CD4-positive, alpha-beta T cell treated with Interleukin-10 for 1 hour (primary cell): ENCODE data around the gene NACC1.
"Not testable (repeated sequence)": the region's sequence is repeated elsewhere in the genome, so short reads cannot be mapped to it uniquely, and the experiment has no call there.

Experiments used
- DNase-seq: peaks from one replicate; pipeline ENCODE4 v3.0.0-alpha.2; 2020

The NACC1 gene

DNA sequence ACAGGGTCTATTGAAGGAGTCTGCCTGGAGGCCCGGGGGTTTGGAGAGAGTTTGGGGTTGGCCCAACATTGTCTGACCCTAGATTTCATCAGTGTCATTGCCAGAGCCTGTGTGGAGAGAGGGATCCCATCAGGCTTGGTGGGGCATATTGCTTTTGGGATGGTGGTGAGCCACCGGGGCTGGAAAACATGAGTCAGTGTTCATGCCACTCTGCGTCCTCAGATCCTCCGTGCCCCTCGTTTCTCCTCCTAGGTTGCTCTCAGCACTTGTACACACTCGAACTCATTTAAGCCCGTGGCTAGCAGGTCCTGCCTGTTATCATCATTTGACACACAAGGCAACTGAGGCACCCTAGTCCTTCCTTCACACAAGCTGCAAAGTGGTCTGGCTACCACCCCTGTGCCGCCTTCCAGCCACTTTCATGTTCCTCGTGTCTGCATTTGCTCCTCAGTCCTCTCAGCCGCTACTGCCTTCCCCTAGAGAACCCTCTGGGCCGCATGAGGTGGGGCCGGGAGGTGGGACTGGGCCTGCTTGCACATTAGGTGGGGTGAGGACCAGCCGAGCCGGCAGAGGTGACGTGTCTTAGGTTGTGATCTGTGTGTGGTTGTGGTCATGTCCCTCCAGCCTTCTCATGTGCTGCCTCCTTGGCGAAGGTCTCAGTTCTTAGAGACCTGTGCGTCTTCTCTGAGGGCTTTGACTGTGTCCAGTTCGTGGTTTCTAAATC, 3.6 kb downstream of the NACC1 start:
- no peak for DNase-seq

DNA sequence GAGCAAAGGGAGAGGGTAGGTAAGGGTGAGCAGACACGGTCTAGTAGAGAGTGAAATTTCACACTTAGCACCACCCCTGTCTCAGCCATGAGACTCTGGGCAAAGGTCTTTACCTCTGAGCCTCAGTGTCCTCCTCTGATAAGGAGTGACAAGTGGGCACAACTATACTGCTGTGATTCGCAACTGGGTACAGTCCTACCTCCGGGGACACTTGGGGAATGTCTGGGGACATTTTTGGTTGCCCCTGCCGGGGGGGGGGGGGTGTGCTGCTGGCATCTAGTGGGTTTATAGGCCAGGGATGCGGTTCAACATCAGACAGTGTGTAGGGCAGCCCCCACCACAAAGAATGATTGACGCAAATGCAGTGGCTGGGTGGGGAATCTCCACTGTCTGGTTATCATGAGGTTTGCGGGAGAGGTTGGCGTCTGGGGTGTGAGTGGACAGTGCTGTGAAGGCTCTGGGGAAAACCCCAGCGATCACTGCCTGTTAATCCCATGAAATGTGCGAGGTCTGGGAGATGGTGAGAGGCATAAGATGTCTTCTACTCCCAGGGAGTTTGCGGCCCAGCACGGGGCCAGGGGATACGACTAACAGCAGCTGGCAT, 4.3 kb downstream of the NACC1 start:
- DNase-seq: no peak

DNA sequence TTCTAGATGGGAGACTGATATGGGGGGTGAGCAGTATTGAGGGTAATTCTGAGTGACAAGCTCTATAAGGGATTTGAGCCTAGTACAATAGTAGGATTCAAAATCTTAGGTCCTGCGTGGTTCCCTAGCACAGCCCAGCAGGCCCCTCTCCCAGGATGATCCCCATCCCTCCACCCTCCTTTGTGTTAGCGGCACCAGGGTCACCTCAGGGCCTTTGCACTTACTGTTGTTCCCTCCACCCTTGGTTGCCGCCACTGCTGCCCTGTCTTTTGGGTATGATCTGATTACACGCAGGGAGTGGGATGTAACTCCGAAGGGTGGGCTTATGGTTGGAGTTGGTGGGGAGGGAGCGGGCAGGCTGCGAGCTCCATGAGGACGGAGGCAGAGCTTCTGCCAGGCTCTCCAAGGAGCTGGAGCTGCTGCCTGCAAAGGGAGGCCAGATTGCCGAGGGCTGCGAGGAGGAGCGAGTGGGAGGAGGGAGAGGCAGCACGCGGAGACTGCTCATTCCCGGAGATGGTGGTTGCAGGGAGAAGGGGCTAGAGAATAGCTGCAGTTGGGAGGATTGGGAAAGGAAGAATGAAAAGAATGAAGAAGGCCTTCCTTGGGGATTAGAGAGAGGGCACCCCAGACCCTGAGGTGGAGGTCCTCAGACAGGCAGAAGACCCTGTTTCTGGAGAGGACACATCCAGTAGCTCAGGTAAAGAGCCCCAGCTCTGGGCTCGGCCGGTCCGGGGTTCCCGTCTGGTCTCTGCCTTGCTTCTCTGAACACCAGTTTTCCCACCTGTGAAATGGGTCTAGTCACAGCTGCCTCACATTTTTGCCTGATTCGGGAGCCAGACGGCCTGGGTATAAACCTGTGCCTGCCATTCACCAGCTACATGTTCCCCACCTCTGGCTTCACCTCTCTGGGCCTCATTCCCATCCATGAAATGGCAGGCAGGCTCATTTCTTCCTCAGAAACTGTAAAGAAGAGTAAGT, 5.2 kb downstream of the NACC1 start:
- no peak for DNase-seq

- DNase-seq: no peak
These were observed 9.0 kb downstream of the NACC1 start for GRCh38 chr19:13127051-13127450.

DNA sequence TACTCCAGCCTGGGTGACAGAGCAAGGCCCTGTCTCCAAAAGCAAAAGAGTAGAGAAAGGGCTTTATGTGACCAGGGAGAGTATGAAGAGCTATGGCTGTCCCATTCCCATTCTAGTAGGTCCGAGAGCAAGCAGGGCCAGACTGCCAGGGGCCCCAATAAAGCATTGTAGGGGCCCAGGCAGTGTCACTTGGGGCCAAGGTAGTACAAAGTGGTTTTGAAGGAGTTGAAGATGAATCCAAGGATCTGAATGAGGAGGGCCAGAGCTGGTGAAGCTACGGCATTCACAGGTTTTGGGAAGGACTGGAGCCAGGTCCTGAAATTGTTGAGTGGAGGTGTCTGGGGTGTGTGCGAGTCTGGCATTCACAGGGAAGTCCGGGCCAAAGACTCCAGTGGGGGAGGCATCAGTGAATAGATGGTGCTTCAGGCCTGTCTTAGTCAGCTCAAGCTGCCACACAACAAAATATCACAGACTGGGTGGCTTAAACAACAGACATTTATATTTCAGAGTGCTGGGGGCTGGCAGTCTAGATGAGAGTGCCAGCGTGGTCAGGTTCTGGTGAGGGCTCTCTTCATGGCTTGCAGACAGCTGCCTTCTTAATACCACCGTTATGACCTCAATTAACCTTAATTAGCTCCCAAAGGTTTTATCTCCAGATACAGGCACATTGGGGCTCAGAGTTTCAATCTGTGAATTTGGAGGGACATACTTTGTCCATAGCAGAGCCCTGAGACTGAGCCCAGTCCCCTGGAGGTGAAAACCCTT, 9.9 kb downstream of the NACC1 start:
- DNase-seq: no peak

GRCh38 chr19:13128583-13128982, 10.5 kb downstream of the NACC1 start:
- no peak for DNase-seq

DNA sequence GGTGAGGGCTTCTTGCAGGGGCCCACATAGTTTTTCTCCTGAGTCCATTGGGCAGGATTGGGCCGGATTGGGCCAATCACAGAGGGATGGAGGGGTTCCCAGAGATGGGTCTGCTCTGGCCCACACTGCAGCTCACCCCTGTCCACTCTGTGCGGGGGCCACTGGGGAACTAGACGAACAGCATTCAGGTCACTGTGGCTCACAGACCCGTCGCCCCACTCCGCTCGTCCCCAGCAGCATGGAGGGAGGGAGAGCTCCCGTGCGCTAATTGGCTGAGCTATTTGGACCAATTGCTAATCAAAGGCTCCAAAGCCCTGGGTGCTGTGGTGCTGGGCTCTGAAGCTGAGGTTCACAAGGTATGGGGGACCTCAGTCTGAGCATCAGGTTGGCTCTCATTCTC, 11.3 kb downstream of the NACC1 start:
- DNase-seq: no peak

DNA sequence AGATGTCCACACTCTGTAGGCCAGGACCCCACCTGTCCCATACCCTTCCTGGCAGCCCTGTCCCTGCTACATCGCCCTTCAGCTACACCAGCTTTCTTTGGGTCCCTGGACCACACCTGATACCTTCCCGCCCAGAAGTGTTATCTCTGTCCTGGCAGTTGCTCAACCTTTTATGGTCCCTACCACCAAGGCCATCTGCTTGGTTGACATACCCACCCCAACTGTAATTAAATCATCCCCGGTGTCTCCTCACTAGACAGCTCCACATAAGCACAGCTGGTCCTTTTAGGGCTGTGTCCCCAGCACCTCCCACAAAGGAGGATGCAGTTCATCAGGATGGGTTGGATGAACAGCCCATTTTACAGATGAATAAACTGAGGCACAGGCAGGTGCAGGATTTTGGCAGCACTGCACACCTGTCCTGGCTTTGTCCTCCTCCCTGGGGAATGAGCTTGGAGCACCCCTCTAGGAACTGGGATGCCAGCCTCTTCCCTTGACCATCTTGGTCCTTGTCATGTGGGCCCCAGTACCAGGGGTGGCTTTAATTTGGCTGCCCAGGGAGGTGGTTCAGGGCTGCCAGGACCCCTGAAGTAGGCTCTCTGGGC, 12.9 kb downstream of the NACC1 start:
- no peak for DNase-seq

DNA sequence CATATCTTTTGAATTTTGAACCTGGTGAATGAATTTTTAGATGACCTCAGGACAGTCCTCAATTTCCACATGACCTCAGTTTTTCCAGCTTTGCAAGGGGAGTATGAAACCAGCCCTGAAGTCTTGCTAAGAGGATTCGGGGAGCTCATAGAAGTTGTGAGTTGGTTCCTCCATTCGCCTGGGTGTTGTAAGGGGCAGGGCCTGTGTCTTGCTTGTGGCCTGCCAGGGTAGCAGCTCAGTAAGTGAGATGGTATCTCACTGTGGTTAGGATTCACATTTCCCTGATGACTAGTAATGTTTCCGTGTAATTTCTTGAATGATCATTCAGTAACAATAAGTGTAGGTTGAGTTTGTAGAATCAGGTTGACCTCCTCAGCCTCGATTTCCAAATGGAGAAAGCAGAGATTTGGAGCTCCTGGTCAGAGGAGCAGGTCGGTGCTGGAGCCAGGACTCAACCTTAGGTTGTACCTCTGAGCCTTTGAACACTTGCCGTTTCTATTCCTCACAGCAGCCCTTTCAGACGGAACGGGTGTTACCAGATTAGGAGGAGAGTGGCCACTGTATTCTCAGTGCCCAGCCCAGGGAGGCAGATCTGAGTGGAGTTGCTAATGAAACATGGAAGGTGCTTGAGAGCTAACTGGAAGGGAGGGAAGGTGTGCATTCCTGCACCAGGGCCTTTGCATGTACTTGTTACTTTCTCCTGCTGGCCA, 14.6 kb downstream of the NACC1 start:
- DNase-seq: peak; percentile 56

GRCh38 chr19:13133241-13133870, 15.3 kb downstream of the NACC1 start:
- no peak for DNase-seq

DNA sequence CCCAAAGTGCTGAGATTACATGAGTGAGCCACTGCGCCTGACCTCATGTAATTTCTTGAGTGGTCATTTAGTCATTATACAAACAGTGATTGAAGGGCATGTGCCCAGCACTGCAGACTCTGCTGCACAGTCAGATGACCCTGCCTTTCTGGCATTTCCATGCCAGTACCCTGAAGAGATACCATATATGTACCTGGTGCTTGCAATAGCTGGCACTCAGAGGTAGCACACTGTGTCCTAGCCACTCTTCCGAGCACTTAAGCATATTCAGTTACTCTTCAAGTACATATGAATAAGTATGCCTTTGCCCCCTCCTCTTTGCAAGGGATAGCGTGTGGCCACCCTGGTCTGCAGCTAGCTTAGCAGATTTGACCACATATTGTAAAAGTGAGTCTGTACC, 16.6 kb downstream of the NACC1 start:
- no peak for DNase-seq

- no peak for DNase-seq
These were observed 17.3 kb downstream of the NACC1 start for GRCh38 chr19:13135068-13136062.

DNA sequence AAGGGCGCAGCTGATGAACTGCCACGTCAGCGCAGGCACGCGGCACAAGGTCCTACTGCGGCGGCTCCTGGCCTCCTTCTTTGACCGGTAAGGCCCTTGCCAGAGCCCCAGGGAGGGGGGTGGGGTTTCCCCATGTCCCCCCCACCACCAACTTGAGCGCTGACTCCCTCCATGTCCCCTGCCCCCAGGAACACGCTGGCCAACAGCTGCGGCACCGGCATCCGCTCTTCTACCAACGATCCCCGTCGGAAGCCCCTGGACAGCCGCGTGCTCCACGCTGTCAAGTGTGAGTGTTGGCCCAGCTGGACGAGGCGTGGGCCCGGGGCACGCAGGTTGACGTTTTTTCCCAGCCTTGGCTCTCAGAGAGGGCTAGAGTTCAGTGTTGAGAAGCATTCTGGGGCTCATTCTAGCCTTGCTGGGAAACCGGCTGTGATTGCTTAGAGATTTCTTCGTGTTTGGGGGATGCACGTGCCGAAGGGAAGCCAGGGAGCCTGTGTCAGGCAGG, 19.3 kb downstream of the NACC1 start:
- DNase-seq: no peak

- no peak for DNase-seq
These were observed 20.3 kb downstream of the NACC1 start for GRCh38 chr19:13138171-13138915.

- no peak for DNase-seq
These were observed 20.8 kb downstream of the NACC1 start for GRCh38 chr19:13138916-13139198.

DNA sequence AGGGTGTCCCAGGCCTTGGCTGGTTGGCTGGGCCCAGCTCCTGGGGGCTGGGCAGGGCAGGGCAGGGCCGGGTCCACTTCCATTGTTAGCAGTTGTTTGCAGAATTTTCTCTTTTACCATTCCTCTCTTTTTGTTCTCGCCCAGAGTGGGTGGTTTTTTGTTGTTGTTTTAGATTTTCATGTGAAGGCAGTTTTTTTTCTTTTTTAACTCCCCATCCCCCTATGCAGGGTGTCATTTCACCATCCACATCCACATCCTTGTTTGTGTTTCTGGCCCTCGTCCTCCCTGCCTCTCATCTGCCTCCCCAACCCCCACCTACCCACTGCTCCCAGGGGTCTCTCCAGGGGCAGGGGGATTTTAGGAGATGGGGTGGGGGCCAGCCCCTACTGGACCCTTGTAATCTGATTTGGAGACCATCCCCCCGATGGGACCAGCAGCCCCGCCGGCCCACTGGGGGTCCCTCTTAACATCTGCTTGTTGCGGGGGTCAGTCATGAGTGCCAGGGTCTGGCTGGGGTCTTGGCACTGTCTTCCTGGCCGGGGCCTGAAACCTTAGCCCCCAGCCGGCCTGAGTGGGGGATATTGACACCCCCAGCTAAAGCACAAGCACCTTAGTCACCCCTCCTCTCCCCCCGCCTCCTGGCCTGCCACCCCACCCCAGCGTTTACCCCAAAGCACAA, 21.7 kb downstream of the NACC1 start:
- no peak for DNase-seq

- no peak for DNase-seq
These were observed 28.9 kb downstream of the NACC1 start for GRCh38 chr19:13146763-13147563.

DNA sequence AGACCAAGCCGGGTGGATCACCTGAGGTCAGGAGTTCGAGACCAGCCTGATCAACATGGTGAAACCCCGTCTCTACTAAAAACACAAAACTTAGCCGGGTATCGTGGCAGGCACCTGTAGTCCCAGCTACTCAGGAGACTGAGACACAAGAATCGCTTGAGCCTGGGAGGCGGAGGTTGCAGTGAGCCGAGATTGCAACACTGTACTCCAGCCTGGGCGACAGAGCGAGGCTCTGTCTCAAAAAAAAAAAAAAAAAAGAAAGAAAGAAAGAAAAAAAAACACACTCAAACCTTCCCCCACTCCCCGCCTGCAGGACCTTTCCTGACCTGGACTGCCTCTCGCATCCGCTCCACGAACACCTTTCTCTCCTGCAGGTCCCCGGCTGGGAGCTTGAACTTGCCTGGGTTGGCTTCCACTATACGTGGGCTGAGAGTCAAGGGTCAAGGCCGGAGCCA, 31.1 kb downstream of the NACC1 start:
- not testable (repeated sequence) for DNase-seq
